Mucosa of stomach (tissue), 1 donor: ENCODE results near the gene RRAS.
A peak's percentile ranks its signal among the peaks of the same experiment; 100 is the strongest.
"Not testable (repeated sequence)": the region's sequence is repeated elsewhere in the genome, so short reads cannot be mapped to it uniquely, and the experiment has no call there.

Experiments used
- H3K27me3 ChIP-seq: one replicate; pipeline ENCODE4 v1.7.0; 2013; ENCODE audit warnings: mild to moderate bottlenecking, low read length; ENCODE audit not compliant: control insufficient read depth, insufficient read depth
- H3K36me3 ChIP-seq: one replicate; pipeline ENCODE4 v1.7.0; 2013; ENCODE audit warnings: low read length; ENCODE audit not compliant: control insufficient read depth, insufficient read depth
- H3K4me1 ChIP-seq: one replicate; pipeline ENCODE4 v1.7.0; 2013; ENCODE audit warnings: mild to moderate bottlenecking, low read length; ENCODE audit not compliant: control insufficient read depth, insufficient read depth
- H3K4me3 ChIP-seq: one replicate; pipeline ENCODE4 v1.7.0; 2013; ENCODE audit warnings: low read length
- H3K9ac ChIP-seq: one replicate; pipeline ENCODE4 v1.7.0; 2013; ENCODE audit warnings: mild to moderate bottlenecking, low read length, moderate library complexity
- H3K9me3 ChIP-seq: one replicate; pipeline ENCODE4 v1.7.0; 2013; ENCODE audit warnings: mild to moderate bottlenecking, low read length, moderate library complexity; ENCODE audit not compliant: control insufficient read depth
- donor health status: Pancreatic carcinoma.

Gene RRAS

DNA sequence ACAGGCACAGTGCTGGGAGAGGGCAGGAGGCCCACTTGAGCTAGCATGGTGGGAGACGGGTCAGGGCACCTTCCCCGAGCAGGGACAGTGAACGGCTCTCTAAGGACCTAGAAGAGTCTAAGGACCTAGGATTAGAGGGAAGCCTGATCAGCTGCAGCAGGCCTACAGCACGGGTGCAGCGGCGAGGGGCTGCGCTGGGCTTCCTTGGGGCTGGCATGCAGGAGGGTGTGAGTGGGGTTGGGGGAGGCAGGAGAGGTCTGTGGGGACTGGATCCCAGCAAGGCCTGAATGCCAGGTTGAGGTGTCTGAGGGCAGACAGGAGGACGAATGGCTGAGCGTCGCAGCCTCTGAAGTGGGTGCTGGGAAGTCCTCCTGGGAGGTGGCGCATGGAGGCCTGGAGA is 5.6 kb upstream of the RRAS start:
- Histone ChIP-seq H3K27me3 (no peaks in the 10 kb centered on the region), H3K9ac (no peak overlapping the region), H3K4me3 (no peak overlapping the region), H3K4me1 (peaks cover 12% of the 10 kb centered on the region), H3K36me3 (peaks cover 4% of the 10 kb centered on the region), H3K9me3 (no peaks in the 10 kb centered on the region)

DNA sequence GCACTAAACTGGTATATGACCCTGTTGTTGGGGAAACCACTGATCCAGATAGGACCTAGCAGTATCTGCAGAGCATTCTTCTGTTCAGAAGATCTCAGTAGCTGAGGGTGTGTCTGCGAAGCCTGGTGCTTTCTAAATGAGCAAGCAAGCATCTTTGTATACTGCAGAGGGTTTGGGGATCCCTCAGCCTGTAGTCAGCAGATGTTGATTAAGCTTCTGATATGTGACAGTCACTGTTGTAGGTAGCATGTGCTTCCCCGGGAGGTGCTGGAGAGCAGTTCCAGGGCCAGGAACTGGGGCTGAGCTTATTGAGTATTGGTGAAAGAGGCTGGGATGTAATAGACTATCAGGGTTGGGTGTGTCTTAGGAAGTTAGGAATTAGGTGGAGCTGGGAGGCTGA is 3.5 kb upstream of the RRAS start:
- Histone ChIP-seq H3K9ac (peak overlapping the region; percentile 18), H3K27me3 (no peaks in the 10 kb centered on the region), H3K36me3 (peaks cover 4% of the 10 kb centered on the region), H3K9me3 (no peaks in the 10 kb centered on the region), H3K4me3 (no peak overlapping the region), H3K4me1 (peaks cover 25% of the 10 kb centered on the region)

DNA sequence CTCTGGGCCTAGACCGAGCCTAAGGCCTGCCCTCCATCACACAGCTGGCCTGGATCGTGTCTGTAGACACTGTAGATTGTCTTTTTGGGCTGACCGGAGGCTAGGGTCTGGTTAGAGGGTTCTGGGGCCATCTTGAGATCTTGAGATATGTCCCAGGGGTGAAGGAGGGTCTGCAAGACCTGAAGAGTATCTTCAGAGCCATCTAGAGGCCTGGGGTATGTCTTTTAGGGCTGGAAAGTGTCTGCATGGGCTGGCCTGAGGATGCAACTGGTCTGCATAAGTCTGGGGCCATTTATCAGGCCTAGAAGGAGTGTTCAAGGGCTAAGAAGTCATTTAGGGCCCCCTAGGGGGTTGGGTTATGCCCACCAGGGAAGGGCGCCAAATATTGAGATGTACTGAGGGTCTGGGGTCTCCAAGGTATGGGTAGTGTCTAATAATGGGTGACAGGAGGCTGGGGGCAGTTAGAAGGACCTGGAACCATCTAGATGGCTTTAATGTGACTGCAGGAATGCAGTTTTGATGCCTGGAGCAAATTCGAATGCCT is 2.6 kb upstream of the RRAS start:
- Histone ChIP-seq H3K27me3 (no peaks in the 10 kb centered on the region), H3K36me3 (peaks cover 4% of the 10 kb centered on the region), H3K9me3 (no peaks in the 10 kb centered on the region), H3K9ac (peak overlapping the region; percentile 96), H3K4me3 (peak overlapping the region; percentile 71), H3K4me1 (peaks cover 32% of the 10 kb centered on the region)

DNA sequence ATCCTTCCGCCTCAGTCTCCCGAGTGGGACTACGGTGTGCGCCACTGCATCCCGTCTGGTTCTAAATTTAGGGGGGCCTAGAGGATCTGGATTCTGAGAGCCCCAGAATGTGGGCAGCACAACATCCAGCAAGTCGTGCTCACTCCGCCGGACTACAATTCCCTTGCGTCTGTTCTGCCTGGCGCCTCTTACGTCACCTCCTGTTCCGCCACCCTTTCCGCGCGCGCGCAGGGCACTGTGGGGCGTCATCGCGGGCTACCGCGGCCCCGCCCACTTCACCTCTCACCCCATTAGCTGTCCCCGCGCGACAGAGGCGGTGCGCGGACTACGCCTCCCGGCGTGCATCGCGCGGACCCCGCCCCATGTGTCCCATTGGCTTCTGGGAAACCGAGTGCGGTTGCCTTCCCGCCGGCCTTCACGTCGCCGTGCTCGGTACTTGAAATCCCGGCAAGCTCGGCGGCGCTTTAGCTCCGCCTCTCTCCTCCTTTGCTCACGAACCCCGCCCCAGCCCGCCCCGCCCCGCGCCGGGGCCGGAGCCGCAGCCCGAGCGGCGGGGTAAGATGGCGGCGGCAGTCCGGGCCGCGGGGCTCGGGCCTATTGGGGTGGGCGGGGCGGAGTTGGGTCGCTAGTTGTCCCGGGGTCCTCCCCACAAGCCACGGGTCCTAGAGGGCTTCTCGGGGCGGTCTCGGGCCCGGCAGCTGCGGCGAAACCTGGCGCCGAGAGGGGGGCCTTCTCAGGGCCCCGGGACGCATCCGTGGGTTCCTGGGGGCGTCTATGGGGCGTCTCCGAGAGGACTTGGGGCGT is 1.9 kb upstream of the RRAS start, which contains the start of gene SCAF1:
SCAF1 (plus strand) TSS at position 522 of the 804 bp plus-strand sequence. CDS start 2,818 bp downstream, outside the sequence.
- Histone ChIP-seq H3K4me3 (peak within 1 kb of the TSS; percentile 71), H3K4me1 (peaks cover 33% of the 10 kb centered on the region), H3K9me3 (no peaks in the 10 kb centered on the region), H3K9ac (peak within 1 kb of the TSS; percentile 96), H3K36me3 (peaks cover 4% of the 10 kb centered on the region), H3K27me3 (no peaks in the 10 kb centered on the region)

DNA sequence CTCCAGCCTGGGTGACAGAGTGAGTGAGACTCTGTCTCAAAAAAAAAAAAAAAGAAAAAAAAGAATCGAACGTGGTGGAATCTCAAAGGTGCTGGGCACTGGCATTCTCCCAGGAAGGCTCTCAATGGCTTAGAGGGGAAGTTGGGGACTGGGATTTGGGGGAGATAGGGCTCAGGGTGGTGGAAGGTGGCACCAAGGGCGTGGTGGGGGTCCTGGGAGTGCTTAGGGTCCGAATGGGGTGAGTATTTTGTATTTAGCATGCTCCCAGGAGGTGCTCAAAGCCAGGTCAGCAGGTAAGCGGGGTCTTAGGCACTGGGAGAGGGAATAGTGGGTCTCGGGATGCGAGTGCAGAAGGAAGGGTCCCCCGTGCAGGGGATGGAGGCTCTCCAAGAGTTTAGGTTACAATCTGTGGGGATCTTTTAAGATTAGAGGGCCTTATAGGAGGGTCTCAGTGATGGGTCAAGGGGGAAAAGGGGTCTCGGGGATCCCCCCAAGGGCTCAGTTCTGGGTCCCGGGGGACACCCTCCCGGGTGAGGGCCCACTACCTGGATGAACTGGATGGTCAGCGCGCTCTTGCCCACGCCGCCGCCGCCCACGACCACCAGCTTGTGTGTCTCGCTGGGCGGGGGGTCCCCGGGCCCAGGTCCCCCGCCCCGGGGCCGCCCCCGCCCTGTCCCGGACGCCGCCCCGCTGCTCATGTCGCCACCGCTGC is 386 bp downstream of the RRAS start:
- Histone ChIP-seq H3K4me3 (peak overlapping the region; percentile 86), H3K36me3 (no peaks in the 10 kb centered on the region), H3K9me3 (no peaks in the 10 kb centered on the region), H3K4me1 (peaks cover 37% of the 10 kb centered on the region), H3K9ac (peak overlapping the region; percentile 79), H3K27me3 (no peaks in the 10 kb centered on the region)

DNA sequence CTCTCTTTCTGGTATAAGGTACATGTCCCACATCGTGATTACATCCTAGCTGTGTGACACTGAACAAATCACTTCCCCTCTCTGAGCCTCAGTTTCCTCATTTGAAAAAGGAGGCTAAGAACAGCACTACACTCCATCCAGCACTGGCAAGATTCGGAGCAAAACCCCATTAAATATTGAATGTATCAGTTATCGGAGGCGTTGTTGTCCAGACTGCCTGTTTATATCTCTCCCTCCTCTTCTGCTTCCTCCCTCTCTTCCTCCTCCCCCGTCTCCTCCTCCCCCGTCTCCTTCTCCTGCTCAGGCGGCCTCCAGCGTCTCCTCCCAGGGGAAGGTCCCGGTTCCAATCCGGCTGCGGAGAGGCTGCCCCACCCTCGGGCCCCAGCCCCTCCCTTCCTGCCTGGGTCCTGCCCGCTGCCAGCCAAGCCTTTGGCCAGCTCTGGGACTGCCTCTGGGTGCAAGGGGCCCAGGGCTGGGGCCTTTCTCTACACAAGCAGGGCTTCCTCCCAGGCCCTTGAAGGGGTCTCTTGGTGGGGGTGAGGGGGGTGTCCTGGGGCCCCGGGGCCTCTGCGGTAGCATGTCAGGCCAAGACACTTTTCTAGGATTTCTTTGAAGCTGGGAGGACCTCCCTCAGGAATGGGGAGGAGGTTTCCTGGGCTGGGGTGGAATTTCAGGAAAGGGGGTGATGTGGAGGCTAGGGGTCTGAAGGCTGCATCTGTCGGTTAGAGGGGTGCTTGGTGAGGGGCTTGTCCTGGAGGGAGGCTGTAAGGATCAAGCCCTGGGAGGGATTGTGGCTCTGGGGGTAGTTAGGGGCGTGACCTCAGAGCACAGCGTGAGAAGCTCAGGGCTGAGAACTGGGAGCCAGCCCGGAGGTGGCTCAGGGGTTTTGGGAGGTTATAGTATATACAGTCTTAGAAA is 1.9 kb downstream of the RRAS start:
- Histone ChIP-seq H3K4me1 (peaks cover 30% of the 10 kb centered on the region), H3K4me3 (peak overlapping the region; percentile 28), H3K36me3 (no peaks in the 10 kb centered on the region), H3K9ac (peak overlapping the region; percentile 79), H3K27me3 (no peaks in the 10 kb centered on the region), H3K9me3 (no peaks in the 10 kb centered on the region)

DNA sequence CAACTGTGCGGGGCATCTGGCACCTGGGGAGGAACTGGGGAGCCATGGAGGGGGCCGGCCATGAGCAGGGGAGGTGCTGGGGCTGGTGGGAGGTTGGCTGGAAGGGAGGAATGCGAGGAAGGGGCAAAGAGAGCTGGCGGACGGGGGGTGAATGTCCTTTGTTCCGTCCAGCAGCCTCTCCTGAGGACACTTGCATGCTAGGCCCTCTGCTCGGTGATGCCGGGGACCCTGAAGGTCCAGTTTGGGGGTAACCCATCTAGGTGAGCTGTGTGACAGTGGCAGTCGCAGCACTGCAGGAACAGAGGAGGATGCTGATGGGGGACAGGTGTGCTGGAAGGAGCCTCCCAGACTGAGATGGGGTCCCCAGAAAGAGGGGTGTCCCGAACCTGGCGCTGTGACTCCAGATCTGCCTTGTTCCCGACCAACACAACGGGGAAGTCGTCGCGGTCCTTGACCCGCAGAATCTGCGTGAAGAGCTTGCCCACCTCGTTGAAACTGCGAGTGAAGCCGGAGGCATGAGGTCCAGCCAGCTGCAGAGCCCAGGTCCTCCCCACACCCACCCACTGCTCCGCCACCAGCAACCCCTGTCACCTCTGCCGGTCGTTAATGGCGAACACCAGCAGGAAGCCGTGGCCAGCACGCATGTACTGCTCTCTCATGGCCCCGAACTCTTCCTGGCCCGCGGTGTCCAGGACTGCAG is 3.6 kb downstream of the RRAS start:
- Histone ChIP-seq H3K4me3 (no peak overlapping the region), H3K9me3 (no peaks in the 10 kb centered on the region), H3K4me1 (peaks cover 25% of the 10 kb centered on the region), H3K27me3 (no peaks in the 10 kb centered on the region), H3K9ac (no peak overlapping the region), H3K36me3 (no peaks in the 10 kb centered on the region)

DNA sequence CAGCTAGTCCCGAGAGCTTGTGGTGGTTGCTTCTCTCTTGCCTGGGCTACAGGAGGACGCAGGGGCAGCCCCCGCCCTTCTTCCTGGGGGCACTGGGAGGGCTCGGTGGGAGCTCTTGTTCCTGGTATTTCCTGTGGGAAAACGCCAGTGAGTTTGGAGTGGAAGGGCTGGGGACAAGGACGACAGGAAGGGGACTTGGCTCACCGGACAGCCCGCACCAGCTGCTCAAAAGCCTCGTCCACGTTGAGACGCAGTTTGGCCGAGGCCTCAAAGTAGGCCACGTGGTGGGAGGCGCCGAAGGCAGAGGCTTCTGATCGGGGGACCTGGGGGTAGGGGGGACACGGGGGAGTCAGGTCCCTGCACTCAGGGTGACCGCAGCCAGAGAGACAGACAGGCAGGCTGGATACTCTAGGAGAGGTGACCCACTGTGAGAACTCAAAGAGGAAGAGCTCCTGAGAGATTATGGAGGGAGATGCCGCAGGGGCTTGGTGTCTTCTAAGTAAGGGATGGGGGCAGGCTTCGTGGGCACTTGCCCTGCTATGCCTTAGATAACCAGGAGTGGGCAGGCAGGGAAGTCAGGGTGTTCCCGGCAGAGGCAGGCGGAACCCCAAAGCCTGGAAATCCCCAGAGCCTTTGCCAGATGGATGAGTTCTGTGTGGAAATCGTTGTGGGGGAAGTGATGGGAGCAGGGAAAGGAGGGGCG is 4.3 kb downstream of the RRAS start:
- peaks cover 31% of the 10 kb centered on the region for H3K4me1 ChIP-seq
- H3K27me3 ChIP-seq, result no peaks in the 10 kb centered on the region
- H3K9me3 ChIP-seq, result no peaks in the 10 kb centered on the region
- H3K36me3 ChIP-seq, result no peaks in the 10 kb centered on the region
- no peak overlapping the region for H3K9ac ChIP-seq
- no peak overlapping the region for H3K4me3 ChIP-seq

DNA sequence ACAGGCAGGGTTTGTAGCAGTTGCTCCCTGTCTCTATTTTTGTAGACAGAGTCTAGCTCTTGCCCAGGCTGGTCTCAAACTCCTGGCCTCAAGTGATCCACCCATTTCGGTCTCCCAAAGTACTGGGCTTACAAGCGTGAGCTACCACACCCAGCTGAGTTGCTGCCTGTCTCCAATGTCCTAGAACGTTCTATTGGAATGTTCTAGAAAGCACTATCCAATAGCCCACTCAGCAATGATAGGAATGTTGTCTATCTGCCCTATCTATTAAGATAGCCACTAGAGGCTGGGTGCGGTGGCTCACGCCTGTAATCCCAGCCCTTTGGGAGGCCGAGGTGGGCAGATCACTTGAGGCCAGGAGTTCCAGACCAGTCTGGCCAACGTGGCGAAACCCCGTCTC is 6.7 kb downstream of the RRAS start:
- H3K9ac ChIP-seq, H3K36me3 ChIP-seq, H3K27me3 ChIP-seq, H3K4me3 ChIP-seq, H3K9me3 ChIP-seq: not testable (repeated sequence)
- peaks cover 17% of the 10 kb centered on the region for H3K4me1 ChIP-seq

DNA sequence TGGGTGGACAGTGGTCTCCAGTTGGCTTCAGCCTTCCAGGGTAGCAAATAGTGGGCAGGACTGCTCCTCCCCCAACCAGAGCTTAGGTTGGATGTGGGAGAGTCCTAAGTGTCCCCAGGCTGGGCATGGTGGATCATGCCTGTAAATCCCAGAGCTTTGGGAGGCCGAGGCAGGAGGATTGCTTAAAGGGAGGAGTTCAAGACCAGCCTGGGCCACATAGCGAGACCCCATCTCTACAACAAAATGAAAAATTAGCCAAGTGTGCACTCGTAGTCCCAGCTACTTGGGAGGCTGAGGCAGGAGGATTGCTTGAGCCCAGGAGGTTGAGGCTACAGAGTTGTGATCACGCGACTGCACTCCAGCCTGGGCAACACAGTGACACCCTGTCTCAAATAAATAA is 7.4 kb downstream of the RRAS start:
- Histone ChIP-seq H3K4me1 (peaks cover 13% of the 10 kb centered on the region), H3K9ac (no peak overlapping the region), H3K36me3 (no peaks in the 10 kb centered on the region), H3K27me3 (no peaks in the 10 kb centered on the region), H3K9me3 (no peaks in the 10 kb centered on the region), H3K4me3 (no peak overlapping the region)
